NK-92 (cell line): ENCODE results near the gene PSORS1C1.
"Not testable (repeated sequence)": the region's sequence is repeated elsewhere in the genome, so short reads cannot be mapped to it uniquely, and the experiment has no call there.

ENCODE experiments used
- DNase-seq: peaks from one replicate; lab custom pipeline; 2025; ENCODE audit not compliant: unreplicated experiment; lab: John Stamatoyannopoulos, UW

Gene PSORS1C1

GRCh38 chr6:31174378-31174777, 59.8 kb downstream of the PSORS1C1 start:
- no peak for DNase-seq

GRCh38 chr6:31175971-31176370, 61.4 kb downstream of the PSORS1C1 start:
- DNase-seq = no peak

- DNase-seq = no peak
These were observed 63.8 kb downstream of the PSORS1C1 start for GRCh38 chr6:31178143-31179041.

GRCh38 chr6:31179042-31179386, 64.4 kb downstream of the PSORS1C1 start:
- no peak for DNase-seq

- DNase-seq = no peak
These were observed 65.3 kb downstream of the PSORS1C1 start for GRCh38 chr6:31179896-31180295.

- DNase-seq = no peak
These were observed 65.9 kb downstream of the PSORS1C1 start for GRCh38 chr6:31180500-31180899.

- not testable (repeated sequence) for DNase-seq
These were observed 68.7 kb downstream of the PSORS1C1 start for GRCh38 chr6:31183287-31183686.

- not testable (repeated sequence) for DNase-seq
These were observed 69.3 kb downstream of the PSORS1C1 start for GRCh38 chr6:31183859-31184258.

GRCh38 chr6:31185695-31186051, 71.1 kb downstream of the PSORS1C1 start:
- not testable (repeated sequence) for DNase-seq

- DNase-seq = no peak
These were observed 71.6 kb downstream of the PSORS1C1 start for GRCh38 chr6:31186052-31186734.

GRCh38 chr6:31187780-31188194, 73.2 kb downstream of the PSORS1C1 start:
- no peak for DNase-seq

- not testable (repeated sequence) for DNase-seq
These were observed 74.6 kb downstream of the PSORS1C1 start for GRCh38 chr6:31189223-31189622.
